ENCODE results near the gene PTPRM.

Gene PTPRM

DNA sequence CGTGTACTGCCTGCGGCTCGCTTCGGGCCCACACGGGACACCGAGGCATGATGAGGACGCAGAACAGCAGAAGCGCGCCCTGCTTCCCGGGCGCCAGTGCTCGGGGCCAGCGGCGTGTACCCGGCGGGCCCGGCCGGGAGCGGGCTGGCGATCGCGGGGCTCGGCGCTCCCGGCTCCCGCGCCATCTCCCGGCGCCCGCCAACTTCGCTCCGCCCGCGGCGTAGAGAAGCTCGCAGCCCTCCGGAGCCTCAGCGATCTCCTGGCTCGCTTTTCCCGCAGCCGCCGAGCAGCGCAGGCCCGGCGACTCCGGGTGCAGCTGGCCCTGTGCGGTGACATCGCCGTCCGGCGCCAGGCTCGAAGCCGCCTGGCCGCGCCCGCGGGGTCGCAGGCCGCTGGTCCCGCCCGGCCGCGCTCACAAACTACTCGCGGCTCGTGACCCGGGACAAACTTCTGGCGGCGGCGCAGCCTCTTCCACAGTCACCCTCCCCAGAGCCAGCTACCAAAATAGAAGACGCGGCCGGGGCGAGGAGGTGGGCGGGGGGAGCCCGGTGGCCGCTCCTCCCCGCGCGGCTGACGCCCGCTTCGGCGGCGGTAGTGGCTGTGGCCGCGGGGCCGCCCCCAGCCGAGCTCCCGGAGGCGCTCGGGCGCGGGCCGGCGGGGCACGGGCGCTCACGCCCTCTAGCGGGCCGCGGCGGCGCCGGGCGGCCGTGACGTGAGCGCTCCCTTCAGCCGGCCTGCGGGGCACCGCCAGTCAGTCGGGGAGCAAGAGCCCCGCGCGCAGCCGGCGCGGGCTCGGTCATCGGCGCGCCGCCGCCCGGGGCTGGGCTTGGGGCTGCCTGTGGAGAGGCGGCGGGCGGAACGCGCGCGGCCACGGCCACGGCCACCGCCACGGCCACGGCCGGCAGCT, at the start of gene PTPRM:
Gene PTPRM (plus strand): TSS at position 750 of the 907 bp plus-strand sequence. CDS start 503 bp downstream, outside the sequence.
- no peak for DNase-seq

DNA sequence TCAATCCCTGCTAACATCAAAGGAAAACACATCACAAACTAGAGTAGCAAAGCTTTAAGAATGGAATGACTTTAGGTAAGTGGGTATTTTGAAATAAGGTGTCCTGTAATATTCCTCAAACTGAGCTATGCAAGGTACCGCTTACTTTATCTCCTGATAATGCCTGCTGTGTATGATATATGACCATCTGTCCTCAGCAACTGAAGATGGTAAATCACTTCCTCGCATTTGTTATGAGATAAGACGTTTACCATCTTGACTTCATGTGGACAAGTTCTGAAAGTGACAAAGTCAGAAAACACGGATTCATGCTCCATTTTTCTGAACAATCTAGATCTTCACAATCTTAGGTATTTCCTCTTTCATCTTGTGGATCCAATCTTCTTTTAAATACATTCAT, 49.3 kb upstream of the PTPRM start:
- DNase-seq: no peak

DNA sequence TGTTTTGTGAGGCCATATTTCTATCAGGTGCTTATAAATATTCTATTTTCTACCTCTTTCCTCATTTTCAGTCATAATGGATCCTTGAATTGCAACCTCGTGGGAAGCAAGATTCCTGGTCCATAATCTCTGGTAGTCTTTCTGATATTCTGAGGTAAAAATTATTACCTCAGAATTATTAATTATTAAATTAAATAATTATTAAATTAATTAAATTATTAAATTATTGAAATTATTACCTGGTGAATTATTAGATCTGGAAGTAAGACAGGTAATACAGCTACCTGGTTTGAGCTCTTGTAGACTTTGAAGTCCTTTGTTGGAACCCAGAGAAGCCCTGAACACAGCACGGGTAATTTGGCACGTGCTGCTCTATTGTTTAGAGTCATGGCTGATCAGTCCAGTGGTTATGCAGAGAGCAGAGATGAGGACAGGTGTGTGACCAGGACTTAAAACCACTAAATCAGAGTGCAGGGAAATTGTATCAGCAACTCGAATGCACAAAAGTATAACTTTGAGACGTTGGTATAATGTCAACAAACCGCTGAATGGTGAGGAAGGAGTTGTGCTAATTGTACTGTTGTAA, 46.8 kb upstream of the PTPRM start:
- no peak for DNase-seq

DNA sequence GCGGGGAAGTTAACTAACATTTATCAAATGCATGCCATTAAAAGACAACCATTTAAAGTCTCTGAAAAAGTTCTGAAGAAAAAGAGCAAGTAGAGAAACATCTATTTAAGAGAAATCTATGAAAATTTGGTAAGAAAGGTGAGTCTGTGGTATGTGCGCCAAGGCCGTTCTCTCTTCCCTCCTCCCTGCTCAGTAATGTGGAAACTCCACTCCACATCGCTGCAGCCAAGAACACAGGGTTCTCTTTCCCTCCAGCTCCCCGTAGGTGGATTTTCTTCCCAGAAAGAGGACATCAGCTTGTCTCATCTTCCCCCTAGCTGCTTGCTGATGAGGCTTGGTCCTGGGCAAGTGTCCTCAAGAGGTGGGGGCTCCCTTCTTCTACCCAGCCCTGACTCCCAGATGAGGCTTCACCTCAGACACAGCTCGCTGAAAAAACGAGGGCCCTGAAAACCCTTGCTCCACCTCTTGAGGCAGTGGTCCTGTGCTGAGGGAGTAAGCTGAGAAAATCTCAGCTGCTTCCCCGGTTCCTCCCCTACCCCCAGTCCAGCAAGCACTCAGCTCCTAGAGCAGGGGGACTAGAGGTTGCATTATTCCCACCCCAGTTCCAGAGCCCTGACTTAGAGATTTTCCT, 45.8 kb upstream of the PTPRM start:
- no peak for DNase-seq

DNA sequence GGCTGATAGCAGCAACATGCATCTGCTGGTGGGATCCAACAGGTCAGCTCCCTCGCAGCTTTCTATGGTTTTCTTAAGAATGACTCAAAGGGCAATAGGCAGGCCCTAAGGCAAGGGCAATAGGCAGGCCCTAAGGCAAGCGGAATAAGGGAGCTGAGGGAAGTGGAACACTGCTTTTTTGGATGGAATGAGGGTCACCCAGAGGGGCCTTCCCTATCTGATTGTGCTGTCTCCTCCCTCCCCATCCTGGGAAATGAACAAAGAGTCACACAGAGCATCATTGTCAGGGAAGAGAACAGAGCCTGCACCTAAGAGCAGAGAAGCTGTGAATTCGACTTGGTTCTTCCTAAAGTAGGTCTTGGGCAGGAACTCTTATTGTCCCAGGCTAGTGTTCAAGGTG, 43.3 kb upstream of the PTPRM start:
- no peak for DNase-seq

DNA sequence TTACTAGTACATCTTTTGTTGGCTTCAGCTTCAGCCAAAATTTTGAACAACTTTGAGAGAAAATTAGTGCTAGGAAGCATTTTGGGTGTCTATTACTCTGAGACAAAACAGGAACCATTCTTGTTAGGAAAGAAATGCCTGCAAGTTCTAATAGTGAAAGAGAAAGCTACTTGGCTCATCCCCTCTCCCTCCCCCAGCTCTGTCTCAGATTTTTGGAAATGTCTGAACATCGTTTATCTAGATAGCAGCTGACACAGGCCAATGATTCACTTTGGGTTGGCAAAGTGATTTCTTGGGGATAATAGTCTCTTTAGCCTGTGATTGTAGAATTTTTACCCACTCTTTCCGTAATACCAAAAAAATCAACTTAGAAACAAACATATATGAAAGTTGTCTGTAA, 42.3 kb upstream of the PTPRM start:
- no peak for DNase-seq

DNA sequence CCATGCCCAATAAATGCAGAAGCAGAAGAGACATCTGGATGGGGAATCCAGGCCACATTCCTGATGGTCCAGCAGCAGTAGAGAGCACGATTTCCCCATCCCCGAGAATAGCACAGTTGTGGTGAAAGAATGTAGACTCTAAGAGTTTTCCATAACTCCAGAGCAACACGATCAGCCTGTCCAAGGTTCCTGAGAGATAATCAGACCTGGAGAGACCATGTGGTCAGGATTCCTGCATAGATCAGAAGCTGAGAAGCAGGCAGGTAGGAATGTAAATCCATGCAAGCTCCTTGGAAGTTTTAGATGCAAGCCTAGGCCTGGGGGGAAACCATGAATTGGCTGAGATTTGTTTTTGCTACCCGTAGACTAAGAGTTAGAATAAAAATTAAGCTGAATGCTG, 34.2 kb upstream of the PTPRM start:
- DNase-seq: no peak

DNA sequence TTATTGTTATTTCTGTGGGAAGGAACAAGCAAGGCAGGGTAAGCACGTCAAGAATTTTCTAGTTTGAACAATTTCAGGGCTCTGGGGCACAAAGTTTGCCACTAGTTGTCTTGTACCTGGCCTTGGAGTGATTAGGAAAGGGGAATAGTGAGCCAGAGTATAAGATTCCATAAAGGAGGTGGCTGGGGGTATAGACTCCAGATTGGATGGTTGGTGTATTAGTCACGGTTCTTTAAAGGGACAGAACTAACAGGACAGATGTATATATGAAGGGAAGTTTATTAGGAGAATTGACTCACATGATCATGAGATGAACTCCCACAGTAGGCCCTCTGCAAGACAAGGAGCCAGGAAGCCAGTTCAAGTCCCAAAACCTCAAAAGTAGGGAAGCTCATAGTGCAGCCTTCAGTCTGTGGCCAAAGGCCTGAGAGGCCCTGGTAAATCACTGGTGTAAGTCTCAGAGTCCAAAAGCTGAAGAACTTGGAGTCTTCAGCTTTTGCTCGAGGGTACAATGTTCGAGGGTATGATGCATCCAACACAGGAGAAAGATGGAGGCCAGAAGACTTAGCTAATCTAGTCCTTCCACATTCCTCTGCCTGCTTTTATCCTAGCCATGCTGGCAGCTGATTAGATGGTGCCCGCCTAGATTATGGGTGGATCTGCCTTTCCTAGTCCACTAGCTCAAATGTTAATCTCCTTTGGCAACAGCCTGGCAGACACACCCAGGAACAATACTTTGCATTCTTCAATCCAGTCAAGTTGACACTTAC, 31.5 kb upstream of the PTPRM start:
- DNase-seq: no peak

DNA sequence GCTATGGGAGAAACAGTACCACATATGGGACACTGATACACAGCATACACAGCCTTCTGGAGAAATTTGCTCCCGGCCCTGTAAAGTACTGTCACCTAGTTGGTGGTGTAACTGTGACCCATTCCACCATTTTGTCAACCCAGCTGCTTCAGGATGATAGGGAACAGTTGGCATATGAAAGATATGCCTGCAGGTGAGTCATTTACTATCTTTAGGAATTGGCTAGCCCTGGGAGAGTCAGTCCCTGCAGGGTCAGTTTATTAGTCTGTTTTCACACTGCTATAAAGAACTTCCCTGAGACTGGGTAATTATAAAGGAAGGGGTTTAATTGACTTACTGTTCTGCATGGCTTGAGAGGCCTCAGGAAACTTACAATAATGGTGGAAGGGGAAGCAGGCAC, 30.0 kb upstream of the PTPRM start:
- no peak for DNase-seq

DNA sequence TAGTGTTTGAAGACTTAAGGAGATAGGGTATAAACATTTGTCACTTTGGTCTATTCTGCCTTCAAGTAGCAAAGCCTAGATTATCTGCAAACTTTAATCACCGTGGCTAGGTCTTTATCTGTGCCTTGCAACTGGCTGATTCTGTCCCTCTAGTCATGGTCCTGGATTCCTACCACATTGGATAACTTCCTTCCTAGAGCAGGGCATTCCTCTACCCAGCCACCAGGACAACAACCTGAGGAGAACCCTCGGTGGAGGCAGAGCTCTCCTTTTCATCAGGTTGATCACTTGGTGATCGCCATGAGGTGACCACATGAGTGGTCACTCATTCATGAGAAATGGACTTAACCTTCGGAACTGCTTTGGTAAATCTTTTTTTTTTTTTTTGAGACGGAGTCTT, 25.3 kb upstream of the PTPRM start:
- no peak for DNase-seq

DNA sequence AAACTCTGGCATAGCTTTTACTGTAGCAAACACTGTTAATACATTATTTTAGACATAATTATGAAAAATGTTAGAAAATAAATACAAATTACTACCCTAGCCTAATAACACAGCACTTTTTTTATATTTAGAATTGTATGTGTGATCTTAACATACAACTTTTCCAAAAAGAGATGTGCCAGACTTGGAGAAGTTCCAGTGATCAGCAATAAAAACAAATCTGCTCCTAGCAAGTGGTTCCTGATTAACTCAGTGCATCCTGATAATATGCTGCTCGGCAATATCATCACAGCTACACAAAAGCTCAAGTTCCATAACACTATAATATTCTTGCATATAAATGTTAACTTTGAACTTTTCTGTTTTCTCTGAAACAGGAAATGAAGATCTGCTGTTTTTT, 22.4 kb upstream of the PTPRM start:
- no peak for DNase-seq

DNA sequence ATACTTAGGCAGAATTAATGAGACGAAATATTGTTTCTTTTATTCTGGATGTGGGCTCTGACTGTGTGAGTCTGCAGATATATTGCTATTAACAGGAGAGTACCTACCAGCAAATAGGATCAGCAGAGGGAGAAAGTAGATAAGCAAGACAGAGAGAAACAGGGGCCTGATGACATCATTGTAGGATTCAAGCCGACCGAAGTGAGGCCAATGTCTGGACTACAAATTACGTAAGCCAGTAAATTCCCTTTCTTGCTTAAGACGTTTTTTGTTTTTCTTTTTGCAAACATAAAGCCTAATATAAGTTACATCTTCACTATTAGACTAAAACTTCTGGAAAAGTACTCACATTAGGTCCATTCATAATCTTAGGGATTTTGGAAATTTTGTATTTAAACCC, 21.4 kb upstream of the PTPRM start:
- no peak for DNase-seq

DNA sequence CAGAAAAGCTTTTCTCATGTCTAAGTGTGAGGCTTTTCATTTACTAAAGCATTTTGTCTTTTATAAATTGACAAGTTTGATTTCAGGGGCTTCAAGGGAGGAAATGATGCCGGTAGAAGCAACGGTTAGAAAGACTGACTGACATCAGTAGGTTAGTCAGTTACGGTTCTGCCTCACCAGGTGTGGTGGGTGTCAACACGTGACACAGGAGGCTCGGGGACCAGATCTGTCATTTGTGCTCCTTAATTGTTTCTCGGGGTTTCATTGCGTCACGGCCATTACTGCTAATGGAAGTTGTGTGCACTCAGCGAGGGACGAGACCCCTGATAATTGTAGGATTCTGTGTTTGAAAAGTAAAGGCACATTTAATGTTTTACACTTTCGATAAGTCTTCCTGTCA, 18.9 kb upstream of the PTPRM start:
- no peak for DNase-seq

DNA sequence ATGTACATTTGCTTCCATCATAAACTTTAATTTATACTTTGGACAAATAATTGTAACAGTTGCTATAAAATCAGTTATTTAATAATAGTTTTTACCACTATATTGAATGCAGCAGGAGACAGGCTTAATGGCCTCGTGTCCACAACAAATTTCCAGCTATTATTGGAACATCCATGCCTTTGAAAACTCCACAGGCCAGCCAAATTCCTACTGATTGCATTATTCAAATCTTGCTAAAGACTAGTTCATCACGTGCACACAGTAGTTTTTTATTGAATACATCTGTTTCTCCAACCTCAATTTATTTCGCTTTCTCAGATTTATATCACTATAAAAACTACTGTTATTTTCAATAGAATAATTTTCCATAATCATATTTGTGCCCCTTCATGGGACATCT, 18.4 kb upstream of the PTPRM start:
- no peak for DNase-seq

DNA sequence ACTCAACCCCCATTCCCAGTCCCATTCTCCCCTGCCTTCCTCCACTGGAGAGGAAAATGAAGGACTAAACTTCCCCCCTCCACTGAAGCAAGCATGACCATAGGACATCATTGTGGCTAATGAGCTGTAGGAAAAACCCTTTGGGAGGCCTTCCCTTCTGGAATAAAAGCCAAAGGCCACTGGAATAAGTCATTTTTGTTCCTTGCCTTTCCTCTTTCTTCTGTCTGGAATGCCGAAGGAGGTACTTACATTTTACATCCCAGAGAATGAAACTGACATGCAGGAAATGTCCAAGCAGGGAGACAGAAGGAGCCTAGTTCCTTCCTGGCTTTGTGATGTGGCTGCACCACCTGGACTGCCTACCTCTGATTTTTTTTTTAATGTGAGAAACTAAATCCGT, 9.1 kb upstream of the PTPRM start:
- DNase-seq: no peak

DNA sequence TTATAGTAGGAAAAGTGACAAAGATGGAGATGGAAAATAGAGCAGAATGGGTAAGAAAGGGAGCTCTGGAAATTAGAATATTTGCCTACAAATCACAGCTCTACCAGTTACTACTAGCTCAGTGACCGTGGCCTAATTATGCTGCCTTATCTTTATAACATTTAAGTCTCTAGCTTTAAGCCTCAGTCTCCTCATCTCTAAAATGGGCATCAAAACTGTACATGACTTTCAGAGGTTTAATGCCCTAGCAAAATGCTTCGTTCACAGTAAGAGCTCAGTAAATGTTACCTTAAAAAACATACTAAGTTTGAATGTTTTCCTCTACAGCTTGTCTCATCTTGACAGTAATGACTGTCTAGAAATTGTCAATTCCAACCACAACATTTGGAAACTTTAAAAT, 8.3 kb upstream of the PTPRM start:
- DNase-seq: no peak

DNA sequence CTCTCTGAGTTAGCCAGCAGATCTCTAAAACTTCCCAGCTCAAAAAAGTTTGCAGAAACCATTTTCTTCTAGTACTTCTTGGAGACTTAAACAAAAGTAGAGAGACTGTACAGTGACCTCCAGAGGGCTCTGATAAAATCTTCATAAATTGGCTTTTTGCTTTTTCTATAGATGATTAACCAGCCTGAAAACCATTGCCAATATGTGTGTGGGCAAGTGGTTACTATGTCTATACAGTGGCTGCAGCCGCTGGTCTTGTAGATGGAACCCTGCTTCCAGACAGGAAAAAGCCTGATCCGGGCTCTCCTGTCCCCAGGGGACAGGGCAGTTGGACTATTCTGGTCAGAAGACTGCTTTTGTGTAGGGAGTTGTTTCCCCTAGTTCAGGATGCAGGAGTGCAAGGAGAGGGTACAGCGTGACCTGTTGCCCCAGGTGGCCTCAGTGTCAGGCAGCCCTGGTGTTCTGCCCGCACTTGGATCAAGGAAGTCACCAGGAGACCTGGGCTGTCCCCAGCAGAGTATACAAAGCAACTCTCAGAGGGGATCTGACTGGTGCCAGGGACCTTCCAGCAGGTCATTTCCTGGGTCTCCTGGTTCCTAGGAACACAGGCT, 7.3 kb upstream of the PTPRM start:
- no peak for DNase-seq

DNA sequence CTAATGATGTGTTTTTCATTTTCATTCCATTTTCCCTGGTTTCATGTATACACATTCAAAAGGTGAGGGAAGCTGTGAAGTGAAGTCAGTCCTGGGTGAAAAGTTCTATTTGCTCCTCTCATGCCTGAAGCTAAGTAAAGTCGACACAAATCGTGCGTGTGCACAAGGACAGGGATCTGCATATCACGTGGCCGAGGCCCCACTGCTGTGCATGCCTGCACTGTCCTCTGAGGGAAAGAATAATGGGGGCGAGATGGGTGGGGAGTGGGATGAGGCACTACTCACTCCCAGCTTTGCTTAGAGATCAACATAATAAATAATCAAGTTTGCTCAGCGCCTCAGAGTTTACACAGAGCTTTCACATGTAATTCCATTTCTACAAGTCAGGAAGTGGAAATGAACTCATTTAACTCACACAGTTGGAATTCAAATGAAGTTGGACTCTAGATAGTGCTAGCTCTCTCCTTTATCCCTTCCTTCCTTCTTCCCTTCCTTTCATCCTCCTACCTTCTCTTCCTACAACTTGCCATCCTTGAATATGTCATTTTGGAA, 5.1 kb upstream of the PTPRM start:
- no peak for DNase-seq

DNA sequence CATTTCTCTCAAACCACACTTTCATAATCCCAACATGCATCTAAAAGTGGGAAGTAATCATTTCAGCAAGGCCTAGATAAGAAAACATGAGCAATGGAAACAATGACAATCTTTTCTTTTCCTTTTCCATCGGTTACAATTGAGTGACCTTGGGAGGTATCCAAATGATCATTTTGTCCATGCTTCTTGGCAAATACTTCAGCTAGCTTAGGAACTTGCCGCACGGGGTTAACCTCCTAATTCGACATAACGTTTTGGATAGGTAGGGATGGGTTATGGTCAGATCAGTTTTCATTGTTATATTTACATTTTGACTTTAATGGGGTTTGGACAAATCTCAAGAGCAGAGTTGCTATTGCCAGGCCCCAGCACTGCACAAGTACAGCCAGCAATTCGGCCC, 4.6 kb upstream of the PTPRM start:
- DNase-seq: no peak

DNA sequence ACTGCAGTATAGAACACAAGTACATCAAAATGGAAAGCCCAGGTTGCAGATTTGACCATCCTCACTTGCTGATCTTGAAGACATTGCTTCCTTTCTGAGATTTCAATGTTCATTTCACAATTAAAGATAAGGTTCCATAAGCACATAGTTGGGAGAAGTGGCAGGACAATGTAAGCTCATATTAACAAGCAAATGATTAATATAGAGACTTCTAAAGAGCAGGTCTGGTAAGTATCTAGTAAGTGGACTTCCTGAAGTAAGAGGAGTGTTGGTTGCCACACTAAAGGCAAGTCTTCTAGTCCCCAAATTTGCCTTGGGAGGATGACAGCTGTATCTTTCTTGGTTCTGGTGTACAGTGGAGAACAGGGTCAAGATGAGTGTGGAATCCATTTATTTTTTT, 1.4 kb upstream of the PTPRM start:
- no peak for DNase-seq

DNA sequence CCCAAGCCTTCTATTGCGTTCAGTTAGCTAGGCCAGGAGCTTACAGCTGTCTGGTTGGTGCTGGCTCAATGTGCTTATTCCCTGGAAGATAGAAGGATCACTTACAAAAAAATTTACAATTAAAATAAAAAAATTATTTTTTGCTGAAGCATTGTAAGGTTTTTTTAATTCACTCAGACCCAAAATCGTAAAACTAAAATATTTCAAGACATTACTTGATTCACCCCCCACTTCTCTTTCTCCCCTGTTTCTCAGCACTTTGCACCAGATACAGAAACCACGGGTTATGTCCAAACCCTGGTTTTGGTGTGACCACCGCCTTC, 911 bp upstream of the PTPRM start:
- DNase-seq: no peak

DNA sequence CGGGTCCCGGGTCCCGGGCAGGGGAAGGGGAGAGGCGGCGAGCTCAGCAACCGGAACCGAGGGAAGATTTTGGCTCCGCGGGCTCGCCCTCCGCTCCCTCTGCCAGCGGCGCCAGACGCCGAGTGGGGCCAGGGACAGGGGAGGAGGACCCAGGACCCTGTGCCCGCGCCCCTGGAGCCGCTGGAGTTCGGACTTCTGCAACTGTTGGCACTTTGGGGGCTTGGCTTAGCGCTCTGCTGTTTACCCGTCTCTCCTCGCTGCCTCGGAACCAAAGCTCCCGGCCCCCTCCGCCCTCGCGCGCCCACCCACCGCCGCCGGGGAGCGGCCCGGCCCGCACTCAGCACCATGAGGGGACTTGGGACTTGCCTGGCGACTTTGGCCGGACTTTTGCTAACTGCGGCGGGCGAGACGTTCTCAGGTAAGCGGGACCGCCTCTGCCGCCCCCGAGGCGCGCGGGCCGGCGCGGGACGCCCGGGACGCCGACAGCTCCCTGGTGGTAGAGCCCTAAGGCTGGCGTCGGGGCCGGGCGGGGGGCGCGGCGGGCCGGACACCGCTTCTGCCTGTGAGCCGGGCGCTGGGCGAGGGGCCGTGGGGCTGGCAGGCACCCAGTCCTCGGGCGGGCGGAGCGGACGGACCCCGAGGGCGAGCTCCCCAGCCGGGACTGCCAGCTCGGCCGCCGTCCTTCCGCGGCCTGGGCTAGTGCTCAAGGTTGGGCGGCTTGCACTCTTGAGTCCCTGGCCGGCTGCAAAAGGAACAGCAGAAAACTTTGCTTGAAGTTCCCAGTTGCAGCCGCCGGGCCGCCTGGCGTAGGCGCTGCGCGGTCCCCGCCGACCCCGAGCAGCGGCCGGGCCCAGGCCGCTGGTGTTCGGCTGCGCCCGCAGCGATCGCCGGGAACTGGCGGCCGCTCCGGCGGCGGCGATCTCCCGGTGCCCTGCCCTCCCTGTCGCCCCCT, 634 bp downstream of the PTPRM start:
- DNase-seq: no peak

Data from DMS79 (cell line).